HuH-7 (cell line): ENCODE measurements around the gene FAAP100.
A peak's percentile ranks its signal among the peaks of the same experiment; 100 is the strongest.
"Not testable (repeated sequence)": the region's sequence is repeated elsewhere in the genome, so short reads cannot be mapped to it uniquely, and the experiment has no call there.

Source experiments
- DNase-seq: peaks from one replicate; pipeline ENCODE4 v3.0.0; 2011; ENCODE audit warnings: low spot score

The FAAP100 gene, protein sequence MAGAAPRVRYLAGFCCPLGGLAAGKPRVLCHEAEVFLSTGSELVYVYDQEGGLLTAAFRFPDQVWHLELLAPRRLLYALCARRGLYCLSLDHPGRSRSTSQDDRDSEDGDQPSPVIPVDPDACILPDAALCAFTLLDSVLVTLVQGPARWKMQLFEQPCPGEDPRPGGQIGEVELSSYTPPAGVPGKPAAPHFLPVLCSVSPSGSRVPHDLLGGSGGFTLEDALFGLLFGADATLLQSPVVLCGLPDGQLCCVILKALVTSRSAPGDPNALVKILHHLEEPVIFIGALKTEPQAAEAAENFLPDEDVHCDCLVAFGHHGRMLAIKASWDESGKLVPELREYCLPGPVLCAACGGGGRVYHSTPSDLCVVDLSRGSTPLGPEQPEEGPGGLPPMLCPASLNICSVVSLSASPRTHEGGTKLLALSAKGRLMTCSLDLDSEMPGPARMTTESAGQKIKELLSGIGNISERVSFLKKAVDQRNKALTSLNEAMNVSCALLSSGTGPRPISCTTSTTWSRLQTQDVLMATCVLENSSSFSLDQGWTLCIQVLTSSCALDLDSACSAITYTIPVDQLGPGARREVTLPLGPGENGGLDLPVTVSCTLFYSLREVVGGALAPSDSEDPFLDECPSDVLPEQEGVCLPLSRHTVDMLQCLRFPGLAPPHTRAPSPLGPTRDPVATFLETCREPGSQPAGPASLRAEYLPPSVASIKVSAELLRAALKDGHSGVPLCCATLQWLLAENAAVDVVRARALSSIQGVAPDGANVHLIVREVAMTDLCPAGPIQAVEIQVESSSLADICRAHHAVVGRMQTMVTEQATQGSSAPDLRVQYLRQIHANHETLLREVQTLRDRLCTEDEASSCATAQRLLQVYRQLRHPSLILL

DNA sequence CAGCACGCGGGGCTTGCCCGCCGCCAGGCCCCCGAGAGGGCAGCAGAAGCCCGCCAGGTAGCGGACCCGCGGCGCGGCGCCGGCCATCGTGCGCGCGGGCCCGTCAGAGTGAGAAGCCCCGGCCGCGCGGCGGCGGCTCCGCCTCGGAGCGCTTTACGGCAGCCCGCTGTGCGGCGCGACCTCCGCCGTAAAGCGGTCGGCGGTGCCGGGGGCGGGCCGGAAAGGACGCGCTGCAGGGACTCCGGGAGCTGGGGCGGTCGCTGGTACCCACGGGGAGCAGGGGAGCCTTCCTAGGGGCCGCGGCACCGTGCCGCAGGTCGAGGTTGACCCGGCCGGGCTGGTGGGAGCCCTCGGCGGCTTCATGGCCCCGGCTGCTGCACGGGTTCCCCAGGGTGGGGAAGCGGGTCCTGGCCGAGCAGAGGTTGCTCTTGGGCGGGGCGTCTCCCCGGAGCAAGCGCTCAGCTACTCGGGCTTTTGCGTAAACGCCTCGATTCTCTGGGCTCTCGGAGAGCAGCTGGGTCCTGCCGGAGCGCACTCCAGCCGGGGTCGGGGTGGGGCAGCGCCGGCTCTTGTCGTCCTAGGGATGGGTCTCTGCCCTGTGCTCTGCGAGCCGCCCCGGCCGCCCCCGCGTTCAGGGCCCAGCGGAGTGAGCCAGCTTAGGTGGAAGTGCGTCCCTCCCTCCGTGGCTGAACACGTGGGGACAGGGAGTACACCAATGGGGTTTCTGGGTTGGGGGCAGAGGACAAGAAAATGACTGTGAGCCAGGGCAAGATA lies at the start of gene FAAP100:
FAAP100 (minus strand) TSS at position 110 of the 774 bp plus-strand sequence; CDS start at position 87, 23 bp downstream.
- peak; percentile 91 for DNase-seq

DNA sequence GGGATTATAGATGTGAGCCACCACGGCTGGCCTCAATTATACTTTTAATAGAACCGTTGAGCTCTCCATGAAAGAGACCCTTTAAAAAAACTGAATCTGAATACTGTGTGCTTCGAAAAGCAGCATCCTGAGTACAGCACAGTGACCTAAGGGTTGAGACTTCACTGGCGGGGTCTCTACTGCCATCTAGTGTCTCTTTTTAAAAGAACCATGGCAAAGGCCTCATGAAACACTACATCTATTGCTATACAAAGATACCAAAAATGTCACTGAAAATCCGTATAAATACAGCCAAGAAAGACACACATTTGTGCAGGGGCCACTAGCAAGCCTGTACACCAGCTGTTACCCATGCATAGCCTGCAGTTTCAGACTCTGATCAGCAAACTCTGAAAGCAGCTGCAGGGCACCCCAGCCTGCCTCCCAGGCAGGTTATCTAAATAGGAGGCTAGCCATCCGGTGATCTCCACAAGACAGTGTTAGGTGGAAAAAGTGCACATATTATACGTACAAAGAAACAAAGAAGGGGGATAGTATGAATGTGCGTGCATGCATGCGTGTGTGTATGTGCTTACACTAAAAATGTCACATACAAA lies 49.5 kb upstream of the FAAP100 start:
- peak; percentile 86 for DNase-seq

DNA sequence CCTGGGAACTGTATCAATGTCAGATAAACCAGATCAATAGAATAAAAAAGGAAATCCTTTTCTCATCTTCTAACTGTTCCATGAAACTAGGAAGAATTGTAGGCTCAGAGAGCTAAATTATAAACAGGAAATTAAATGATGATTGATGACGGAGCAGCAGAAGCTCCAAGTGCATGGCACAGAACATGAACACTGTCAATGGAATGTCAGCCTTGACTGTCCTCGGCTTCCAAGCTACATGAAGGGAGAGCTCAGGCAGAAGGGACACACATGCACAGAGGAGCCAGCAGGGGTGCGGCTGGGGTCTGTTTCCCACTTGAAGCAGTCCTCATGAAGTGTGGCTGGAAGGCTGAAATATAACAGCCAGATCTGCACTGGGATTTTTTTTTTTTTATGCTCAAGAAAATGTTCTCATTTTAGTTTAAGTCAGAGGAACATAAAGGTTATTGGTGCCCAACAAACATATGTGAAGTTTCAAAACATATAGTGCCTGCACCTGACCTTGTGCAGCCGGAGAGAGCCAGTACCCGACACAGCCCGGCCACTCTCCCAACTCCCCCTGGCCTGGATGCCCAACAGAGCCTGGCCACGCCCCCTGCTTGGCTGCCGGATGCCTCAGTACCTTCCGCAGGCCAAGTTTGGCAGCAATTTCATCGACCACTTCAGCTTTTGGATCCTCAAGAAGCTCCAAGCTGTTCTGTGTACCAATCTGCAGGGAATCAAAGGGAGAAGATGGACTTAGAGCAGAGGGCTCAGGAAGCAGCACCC lies 47.8 kb upstream of the FAAP100 start:
- DNase-seq = no peak

DNA sequence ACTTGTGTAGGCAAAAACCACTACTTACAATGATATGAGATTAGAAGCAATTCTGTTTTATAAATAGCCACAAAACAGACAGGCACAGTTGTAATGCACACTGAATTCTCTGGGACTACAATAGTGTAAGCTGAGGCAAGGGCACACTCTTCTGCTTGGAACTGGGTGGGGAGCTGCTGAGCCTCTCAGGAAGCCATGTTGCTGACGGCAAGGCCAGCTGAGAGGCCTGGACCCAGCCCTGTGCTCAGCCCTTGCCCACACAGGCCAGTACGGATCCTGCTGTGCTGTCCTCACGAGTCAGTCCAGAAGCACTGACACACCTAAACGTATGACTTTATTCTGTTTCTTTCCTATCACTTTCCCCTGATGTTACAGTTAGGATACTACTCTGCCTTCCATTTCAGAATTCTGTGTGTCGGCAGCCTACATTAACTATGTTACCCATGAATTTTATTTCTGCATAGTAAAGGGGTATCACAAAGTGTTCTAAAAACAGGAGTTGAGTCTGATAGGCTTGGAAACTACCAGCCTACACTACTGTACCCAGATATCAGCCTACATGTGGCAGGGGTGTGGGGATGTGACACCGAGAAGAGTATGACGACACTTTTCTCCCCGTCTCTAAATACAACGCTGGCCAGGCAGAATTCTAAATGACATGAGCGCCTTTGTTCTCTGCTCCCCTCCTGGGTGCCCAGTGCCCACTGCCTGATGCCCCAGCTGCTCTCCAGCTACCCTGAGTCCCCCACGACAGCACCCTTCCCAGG lies 41.1 kb upstream of the FAAP100 start:
- no peak for DNase-seq

DNA sequence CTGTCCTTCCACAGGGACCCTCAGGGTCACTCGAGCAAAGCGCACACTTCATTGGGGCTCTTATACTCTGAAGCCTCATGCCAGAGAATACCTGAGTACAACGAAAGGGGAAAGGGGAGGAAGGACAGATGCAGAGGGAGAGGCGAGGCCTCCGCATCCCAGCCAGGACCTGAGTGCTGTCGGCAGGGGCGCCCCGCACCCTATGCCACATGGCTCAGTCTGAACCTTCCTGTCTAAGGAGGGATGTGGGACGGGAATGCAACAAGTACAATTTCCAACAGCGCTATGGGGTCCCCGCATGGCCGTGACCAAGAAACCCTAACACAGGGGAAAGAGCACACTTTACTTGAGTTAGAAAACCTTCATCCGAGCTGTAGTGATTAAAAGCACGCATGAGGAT lies 39.8 kb upstream of the FAAP100 start:
- DNase-seq = no peak

DNA sequence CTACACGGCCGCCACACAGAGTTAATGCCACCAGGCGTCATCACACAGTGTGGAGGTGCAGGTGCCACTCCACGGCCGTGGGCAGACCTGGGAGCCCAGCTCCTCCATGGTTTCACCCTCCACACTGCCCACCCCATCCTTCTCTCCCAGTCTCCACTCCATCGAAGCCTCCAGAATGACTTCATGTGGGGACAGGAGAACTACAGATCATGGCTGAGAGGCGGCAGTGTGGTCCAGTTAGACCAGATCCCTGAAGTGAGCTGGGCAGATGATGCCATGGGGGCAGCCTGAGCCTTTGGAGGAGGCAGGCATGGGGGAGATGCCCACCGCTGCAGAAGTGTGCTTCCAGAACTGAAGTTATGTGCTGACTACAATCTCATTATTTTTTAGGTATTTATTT lies 38.0 kb upstream of the FAAP100 start:
- DNase-seq = no peak

DNA sequence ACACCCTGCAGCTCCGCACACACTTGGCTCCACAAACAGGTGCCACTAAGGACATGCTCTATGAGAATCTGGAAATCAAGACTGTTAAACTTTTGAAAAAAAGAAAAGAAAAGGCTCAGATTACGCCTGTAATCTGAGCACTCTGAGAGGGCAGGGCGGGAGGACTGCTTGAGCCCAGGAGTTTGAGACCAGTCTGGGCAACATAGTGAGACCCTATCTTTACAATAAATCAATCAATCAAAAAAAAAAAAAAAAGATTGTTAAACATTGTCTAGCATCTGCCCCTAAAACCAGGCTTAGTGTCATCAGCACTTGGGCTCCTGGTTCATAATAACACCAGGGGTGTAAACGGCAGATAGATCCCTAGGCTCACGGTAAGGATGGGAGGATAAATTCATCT lies 37.5 kb upstream of the FAAP100 start:
- DNase-seq = no peak

DNA sequence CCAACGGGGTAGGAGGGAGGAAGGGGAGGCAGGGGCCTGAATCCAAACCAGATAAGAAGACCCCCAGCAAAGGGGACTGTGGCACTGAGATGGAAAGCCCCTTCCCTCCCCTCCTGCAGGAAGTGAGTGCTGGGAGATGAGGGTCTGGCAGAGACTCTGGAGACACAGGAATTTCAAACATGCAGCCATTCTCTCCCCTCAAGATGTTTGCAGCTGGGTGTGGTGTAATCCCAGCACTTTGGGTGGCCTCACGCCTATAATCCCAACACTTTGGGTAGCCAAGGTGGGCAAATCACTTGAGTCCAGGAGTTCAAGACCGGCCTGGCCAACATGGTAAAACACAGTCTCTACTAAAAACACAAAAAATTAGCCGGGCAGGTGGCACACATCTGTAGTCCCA lies 33.9 kb upstream of the FAAP100 start:
- no peak for DNase-seq

DNA sequence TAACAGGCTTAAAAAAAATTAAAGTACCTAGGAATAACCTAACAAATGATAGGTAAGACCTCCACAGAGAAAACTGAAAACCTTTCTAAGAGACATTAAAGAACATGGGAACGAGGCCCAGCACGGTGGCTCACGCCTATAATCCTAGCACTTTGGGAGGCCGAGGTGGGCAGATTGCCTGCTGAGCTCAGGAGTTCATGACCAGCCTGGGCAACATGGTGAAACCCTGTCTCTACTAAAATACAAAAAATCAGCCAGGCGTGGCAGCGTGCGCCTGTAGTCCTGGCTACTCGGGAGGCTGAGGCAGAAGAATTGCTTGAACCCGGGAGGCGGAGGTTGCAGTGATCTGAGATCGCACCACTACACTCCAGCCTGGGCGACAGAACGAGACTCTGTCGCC lies 32.6 kb upstream of the FAAP100 start:
- not testable (repeated sequence) for DNase-seq

DNA sequence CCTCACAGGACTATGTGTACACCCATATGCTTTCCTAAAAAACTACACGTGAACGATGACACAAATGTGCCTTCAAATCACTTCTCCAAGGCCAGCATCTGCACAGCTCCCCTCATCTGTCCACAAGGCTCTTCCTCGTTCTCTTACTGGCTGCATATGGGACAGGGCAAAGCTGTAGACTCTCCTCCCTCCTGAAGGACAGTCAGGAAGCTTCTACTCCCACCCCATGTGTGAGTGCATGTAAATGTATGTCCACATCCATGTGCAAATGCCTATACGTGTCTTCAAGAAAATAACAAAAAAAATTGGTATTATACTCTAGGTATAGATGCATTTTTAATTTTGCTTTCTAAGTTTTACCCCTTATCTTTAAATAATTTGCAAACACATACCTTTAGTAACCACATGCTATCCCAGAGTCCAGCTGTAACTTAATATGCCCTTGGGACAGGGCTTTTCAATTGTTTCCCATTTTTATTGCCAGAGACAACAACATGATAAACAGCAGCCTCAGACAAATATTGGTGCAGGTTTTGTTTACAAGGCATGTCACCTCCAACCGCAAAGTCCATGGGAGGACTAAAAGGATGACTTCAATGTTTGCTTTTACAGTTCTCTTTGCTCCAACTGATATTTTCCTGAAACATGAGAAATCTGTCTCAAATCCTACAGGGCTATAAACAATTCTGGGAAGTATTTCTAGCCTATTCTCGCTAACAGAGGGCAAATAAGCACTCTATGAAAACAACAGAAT lies 31.6 kb upstream of the FAAP100 start:
- DNase-seq = peak; percentile 84

DNA sequence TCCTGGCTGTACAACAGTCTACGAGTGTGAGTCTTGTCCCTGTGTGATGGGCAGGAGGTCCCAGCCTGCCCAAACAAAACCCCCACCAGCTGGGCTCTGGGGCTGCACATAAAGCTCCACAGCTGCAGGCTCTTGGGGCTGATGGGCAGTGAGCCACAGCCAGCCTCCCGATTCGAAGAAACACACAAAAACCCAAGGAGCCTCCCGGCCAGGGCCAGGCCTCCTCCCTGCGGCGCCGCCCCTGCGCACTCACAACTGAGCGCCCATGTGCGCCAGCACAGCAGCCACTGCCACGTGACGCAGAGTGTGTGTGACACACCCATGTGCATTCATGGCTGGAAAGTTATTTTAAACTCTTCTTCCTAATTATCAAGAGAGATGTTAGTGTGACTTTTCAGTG lies 30.6 kb upstream of the FAAP100 start:
- DNase-seq = no peak

DNA sequence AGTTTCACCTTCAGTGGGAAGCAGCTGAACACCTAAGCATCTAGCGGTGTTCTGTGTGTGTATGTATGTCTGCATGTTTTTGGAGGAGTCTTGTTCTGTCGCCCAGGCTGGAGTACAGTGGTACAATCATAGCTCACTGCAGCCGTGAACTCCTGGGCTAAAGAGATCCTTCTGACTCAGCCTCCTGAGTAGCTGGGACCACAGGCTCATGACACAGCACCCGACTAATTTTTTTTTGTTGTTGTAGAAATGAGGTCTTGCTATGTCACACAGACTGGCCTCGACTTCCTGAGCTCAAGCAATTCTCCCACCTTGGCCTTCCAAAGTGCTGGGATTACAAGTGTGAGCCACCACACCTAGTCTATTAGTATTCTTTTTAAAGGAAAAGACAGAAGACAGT lies 30.2 kb upstream of the FAAP100 start:
- DNase-seq = no peak

DNA sequence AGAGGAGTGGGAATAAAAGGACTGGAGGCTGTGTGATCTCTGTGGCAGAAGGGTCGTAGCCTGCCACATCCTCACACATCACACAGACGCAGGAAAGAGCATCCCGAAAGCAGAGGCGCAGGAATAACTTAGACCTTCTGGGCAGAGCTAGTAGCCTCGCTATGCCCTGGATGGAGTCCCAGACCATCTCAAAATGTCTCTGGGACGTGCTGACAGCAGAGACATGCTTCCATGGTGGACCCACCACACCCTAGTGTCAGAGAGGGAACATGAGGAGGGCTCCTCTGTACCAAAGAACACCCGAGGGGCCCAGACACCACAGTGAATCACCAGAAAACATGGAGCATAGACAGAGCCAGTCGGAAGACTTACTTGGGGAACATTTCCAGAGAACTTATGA lies 29.6 kb upstream of the FAAP100 start:
- DNase-seq = no peak

DNA sequence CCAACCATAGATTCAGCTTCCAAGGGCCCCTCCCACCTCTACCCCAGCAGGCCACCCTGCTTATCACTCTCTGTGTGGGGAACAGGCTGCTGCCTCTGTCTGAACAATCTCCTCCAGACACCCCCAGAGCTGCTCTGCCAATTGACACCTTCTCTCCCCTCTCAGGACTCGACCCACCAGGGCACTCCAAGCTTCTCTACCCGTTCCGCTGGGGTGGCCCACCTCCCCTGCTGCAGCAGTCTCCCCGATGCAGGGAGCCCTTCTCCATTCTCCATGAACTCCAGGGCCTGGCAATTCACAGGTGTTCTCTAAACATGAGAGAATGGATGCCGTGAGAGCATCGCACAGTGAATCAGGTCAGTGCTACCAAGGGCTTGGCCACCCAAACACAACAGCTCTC lies 28.3 kb upstream of the FAAP100 start:
- DNase-seq = no peak

DNA sequence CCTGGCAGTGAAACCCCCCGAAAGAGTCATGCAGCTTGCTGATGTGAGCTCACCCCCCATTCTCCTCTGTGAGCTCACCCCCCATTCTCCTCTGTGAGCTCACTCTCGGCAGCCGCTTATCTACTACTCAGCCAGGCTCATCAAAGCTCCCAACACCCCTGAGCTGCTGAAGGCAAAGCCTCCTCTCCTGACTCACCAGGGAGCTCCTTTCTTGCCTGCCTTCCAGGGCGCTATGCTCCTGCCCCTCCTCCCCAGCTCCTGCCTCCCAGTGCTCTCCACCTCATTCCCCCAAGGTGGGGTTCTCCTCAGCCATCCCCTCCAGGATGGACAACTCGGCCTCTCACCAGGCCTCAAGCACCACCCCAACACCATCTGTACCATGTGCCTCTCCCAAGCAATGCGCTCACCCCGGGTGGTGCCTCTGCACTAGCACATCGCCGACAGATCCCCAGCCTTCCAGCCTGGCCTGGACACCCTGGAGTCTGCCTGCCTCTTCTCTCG lies 27.7 kb upstream of the FAAP100 start:
- DNase-seq = no peak

DNA sequence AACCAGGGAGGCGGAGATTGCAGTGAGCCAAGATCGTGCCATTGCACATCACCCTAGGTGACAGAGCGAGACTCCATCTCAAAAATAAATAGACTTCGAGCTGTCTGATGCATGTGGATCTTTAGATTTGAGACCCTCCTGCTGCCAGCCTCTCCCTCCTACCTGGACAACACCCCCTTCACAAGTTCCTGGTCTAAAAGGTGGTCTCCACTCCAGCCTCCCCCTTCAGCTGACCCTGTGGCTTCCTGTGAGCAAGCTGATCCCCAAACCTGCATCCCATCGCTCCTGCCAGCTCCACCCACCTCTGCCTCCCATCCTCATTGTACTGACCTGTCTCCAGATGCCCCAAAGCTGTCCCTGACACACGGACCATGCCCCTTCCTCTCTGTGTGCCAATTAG lies 27.1 kb upstream of the FAAP100 start:
- no peak for DNase-seq

DNA sequence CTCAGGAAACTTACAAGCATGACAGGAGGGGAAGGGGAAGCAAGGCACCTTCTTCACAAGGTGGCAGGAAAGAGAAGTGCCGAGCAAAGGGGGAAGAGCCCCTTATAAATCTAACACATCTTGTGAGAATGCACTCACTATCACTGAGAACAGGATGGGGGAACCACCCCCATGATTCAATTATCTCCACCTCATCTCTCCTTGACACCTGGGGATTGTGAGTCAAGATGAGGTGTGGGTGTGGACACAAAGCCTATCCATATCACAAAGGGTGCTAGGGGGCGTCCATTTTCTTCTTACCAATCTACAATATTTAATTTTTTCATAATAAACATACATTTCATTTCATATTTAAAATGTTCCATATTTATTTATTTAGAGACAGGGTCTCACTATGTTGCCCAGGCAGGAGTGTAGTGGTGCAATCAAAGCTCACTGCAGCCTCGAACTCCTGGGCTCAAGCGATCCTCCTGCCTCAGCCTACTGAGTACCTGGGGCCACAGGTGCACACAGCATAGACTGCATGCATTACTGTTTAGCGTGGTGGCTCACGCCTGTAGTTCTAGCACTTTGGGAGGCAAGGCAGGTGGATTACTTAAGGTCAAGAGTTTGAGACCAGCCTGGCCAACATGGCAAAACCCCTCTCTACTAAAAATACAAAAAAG lies 26.5 kb upstream of the FAAP100 start:
- no peak for DNase-seq

DNA sequence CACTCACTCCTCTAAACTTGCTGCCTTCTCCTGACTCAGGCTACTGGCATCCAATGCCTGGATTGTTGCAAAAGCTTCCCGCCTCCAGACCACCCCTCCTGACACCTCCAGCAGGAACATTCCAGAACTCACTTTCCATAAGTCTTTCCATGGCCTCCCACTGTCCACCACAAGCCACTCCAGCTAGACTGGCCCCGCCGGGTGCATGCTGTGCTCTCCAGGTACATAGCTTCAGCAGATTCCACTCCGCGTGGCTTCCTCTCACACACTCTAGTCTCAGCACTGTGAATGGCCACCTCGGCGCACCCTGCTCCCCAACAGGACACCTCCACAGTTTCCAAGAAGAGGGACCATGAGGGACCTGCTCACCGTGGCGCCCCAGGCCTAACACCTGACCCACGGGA lies 25.9 kb upstream of the FAAP100 start:
- DNase-seq = no peak
